Measurements from ENCODE around the gene IL18.

- no peak for TF ChIP-seq POLR2A (IDR thresholded peaks at IDR 0.05; ENCODE audit: low read depth, low read length)
- no peak for TF ChIP-seq POLR2AphosphoS5 (IDR thresholded peaks at IDR 0.05; ENCODE audit: low read depth, low read length)
Observed at GRCh38 chr11:112172362-112172994, 8.6 kb upstream of the IL18 start.

Data from GM12892 (cell line).